OCI-LY3 (cell line): ENCODE data around the gene FIGLA.

Source experiments
- H2AFZ ChIP-seq: fragments of 200-600, 300-600 bp; shearing (Covaris generic); 2 replicates; pipeline ENCODE4 v1.6.0; 2014; ENCODE audit warnings: antibody characterized with exemption, low read depth, low read length
- H3K27ac ChIP-seq: fragments of 200-600, 300-600 bp; sonication (generic); 2 replicates; pipeline ENCODE4 v1.5.1; 2014; ENCODE audit warnings: mild to moderate bottlenecking, low read length, moderate library complexity, mixed read lengths
- H3K27me3 ChIP-seq: fragments of 200-600, 300-600 bp; sonication (generic); 2 replicates; pipeline ENCODE4 v1.6.1; 2014; ENCODE audit warnings: low read depth, low read length, mixed read lengths
- H3K36me3 ChIP-seq: fragments of 200-600, 300-600 bp; sonication (generic); replicated peaks from 2 replicates; pipeline ENCODE3; 2014; ENCODE audit warnings: low read depth, low read length, mixed read lengths
- H3K4me1 ChIP-seq: fragments of 300-600, 200-600 bp; sonication (generic); 2 replicates; pipeline ENCODE4 v1.6.1; 2014; ENCODE audit warnings: low read length, mixed read lengths
- H3K4me2 ChIP-seq: fragments of 200-600, 300-600 bp; sonication (generic); 2 replicates; pipeline ENCODE4 v1.6.1; 2014; ENCODE audit warnings: low read length, mixed read lengths
- H3K4me3 ChIP-seq: fragments of 300-600, 200-600 bp; sonication (generic); 2 replicates; pipeline ENCODE4 v1.5.1; 2014; ENCODE audit warnings: antibody characterized with exemption, mild to moderate bottlenecking, low read length, moderate library complexity
- H3K79me2 ChIP-seq: fragments of 300-600, 200-600 bp; shearing (Covaris generic); 2 replicates; pipeline ENCODE4 v1.6.1; 2014; ENCODE audit warnings: mild to moderate bottlenecking, low read length, mixed read lengths
- H3K9ac ChIP-seq: fragments of 300-600, 200-600 bp; shearing (Covaris generic); 2 replicates; pipeline ENCODE4 v1.6.0; 2014; ENCODE audit warnings: mild to moderate bottlenecking, low read length, moderate library complexity
- H3K9me3 ChIP-seq: fragments of 200-600, 300-600 bp; shearing (Covaris generic); 2 replicates; pipeline ENCODE4 v1.6.1; 2014; ENCODE audit warnings: low read length, mixed read lengths; ENCODE audit not compliant: insufficient read depth
- H4K20me1 ChIP-seq: fragments of 200-600, 300-600 bp; sonication (generic); 2 replicates; pipeline ENCODE4 v1.6.1; 2016; ENCODE audit warnings: low read length, mixed read lengths; ENCODE audit not compliant: insufficient read depth
- EZH2phosphoT487 ChIP-seq: fragments of 200-600 bp; shearing (Covaris generic); IDR thresholded peaks from 2 replicates; pipeline ENCODE4 v1.6.1; 2018; ENCODE audit warnings: antibody characterized with exemption, mixed run types, low read depth
- TF ChIP-seq, protein P1 (sequence below): fragments of 200-600, 300-600 bp; sonication (generic); IDR thresholded peaks from 2 replicates; pipeline ENCODE4 v1.5.1; 2014; ENCODE audit warnings: antibody characterized with exemption, low read length, low read depth

The FIGLA gene

DNA sequence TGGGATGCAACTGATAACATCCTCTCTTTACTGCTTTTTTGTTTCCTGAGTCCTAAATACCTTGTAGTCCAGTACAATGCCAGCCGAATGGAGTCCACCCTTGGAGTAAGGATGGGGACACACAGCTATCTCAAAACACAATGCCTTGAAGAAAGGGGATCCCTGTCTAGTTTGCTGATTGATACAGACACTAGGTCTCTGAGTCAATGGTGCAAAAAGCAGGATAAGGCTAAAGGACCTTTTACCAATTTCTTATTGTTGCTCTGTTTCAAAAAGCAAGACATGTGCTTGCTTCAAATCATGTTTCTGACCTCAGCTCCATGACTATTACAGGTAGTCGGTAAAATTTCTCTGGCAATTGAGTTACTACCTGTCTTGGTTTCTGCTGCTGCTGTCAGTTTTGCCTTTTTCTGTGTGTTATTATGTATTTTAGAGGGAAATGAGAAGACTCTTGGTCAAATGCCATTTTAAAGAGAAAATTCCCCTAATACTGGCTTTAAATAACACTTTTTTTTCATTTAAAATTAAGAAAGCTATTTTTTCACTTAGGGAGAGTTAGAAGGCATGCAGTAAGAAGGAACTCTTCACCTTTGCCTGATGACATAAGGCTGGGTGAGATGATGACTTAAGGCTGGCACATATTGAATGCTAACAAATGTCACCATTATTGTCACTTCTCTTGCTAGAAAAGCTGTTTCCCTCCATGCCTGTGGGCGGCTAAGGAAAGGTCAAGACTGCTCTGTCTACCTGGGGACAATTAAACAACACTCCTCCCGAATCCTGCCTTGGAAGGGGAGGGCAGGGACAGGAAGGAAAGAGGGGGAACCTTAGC is 4.9 kb upstream of the FIGLA start:
- Histone ChIP-seq H3K9ac (no peak overlapping the region), H2AFZ (no peak overlapping the region), H3K27ac (no peak overlapping the region), H3K4me1 (peaks cover 20% of the 10 kb centered on the region), H4K20me1 (no peaks in the 10 kb centered on the region), H3K4me3 (no peak overlapping the region), H3K9me3 (no peaks in the 10 kb centered on the region), H3K27me3 (no peaks in the 10 kb centered on the region), H3K79me2 (no peaks in the 10 kb centered on the region), H3K4me2 (no peak overlapping the region), H3K36me3 (no peaks in the 10 kb centered on the region)
- TF ChIP-seq, protein P1, sequence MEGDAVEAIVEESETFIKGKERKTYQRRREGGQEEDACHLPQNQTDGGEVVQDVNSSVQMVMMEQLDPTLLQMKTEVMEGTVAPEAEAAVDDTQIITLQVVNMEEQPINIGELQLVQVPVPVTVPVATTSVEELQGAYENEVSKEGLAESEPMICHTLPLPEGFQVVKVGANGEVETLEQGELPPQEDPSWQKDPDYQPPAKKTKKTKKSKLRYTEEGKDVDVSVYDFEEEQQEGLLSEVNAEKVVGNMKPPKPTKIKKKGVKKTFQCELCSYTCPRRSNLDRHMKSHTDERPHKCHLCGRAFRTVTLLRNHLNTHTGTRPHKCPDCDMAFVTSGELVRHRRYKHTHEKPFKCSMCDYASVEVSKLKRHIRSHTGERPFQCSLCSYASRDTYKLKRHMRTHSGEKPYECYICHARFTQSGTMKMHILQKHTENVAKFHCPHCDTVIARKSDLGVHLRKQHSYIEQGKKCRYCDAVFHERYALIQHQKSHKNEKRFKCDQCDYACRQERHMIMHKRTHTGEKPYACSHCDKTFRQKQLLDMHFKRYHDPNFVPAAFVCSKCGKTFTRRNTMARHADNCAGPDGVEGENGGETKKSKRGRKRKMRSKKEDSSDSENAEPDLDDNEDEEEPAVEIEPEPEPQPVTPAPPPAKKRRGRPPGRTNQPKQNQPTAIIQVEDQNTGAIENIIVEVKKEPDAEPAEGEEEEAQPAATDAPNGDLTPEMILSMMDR: no peak
- no peak for TF ChIP-seq EZH2phosphoT487

DNA sequence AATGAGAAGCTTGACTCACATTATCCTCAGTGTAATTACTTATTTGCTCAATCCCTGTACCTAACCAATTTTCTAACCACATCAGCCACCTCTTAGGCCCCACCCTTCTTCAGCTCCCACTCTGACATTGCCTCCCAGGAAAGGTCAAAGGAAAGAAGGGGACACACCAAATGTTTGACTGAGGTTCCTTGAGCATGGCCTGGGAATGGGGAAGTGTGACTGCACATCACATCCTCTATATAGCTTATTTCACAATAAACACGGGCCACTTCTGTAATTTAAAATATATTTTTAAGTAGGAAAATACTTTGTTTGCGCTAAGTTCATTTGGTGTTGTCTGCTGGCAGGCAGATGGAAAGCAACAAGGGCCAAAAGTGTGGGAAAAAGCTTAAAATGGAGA is 3.0 kb upstream of the FIGLA start:
- no peak overlapping the region for H3K27ac ChIP-seq
- H4K20me1 ChIP-seq: no peaks in the 10 kb centered on the region
- H3K9me3 ChIP-seq: no peaks in the 10 kb centered on the region
- H3K4me1 ChIP-seq: peaks cover 20% of the 10 kb centered on the region
- no peaks in the 10 kb centered on the region for H3K36me3 ChIP-seq
- TF ChIP-seq, protein P1: no peak
- no peak for TF ChIP-seq EZH2phosphoT487
- no peaks in the 10 kb centered on the region for H3K79me2 ChIP-seq
- H3K9ac ChIP-seq: no peak overlapping the region
- H3K4me3 ChIP-seq: no peak overlapping the region
- H3K4me2 ChIP-seq: no peak overlapping the region
- H2AFZ ChIP-seq: no peak overlapping the region
- H3K27me3 ChIP-seq: no peaks in the 10 kb centered on the region; the same call in 1 of the 2 replicates

DNA sequence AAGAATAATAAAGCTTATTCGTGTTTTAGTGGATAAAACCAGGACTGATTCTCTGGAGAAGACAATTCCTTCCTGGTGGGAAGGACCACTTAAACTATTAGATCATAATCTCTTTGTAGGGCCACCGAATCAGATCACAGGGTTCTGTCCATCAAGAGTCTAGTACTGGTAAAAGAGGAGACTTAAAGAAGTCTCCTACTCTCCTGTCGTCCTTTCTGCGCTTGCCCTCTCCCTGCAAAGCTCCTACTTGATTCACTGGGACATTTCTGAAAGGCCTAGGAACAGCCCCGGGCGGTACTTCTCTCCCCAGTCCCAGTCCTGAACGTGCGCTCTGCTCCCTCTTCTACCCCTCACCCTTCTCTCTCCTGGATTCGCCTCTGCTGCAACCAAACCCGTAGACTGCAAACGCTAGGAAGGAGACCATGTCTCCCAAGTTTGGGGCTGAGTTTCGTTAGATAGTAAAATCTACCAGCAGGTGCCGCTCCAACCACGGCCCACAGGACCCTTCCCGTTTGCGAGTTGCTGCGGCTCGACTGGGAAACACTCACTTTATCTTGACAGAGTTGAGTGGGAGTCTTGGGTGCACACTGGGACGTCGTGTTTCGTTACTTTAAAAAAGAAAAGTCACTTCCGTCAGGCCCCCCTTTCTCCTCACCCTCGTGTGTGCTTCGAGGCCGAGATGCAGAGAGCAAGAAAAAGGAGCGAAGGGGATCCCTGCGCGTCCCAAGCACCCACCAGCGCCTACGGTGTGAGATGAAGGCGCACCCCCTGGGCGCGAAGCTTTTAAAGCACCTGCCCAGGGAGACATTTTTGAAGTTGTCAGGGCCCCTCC is 923 bp downstream of the FIGLA start:
- Histone ChIP-seq H3K4me2 (peak overlapping the region; percentile 52), H2AFZ (no peak overlapping the region), H3K4me1 (peaks cover 11% of the 10 kb centered on the region), H3K9me3 (no peaks in the 10 kb centered on the region), H3K79me2 (no peaks in the 10 kb centered on the region), H3K4me3 (no peak overlapping the region), H3K27ac (no peak overlapping the region), H3K27me3 (peaks cover 11% of the 10 kb centered on the region), H4K20me1 (no peaks in the 10 kb centered on the region), H3K9ac (no peak overlapping the region), H3K36me3 (no peaks in the 10 kb centered on the region)
- TF ChIP-seq, protein P1: peak; percentile 49
- TF ChIP-seq EZH2phosphoT487: no peak
